IPS-18a (cell line): ENCODE measurements around the gene ADK.
A peak's percentile ranks its signal among the peaks of the same experiment; 100 is the strongest.

ENCODE experiments used
- H3K27ac ChIP-seq: one replicate; pipeline ENCODE4 v1.5.1; 2013; ENCODE audit warnings: low read length
- H3K27me3 ChIP-seq: one replicate; pipeline ENCODE4 v1.6.1; 2013; ENCODE audit warnings: mild to moderate bottlenecking, low read length; ENCODE audit not compliant: control insufficient read depth, insufficient read depth
- H3K36me3 ChIP-seq: one replicate; pipeline ENCODE4 v1.6.1; 2013; ENCODE audit warnings: low read depth, low read length; ENCODE audit not compliant: control insufficient read depth
- H3K4me1 ChIP-seq: one replicate; pipeline ENCODE4 v1.6.1; 2013; ENCODE audit warnings: low read depth, low read length; ENCODE audit not compliant: control insufficient read depth
- H3K4me3 ChIP-seq: one replicate; pipeline ENCODE4 v1.5.1; 2013; ENCODE audit warnings: low read length
- H3K9ac ChIP-seq: one replicate; pipeline ENCODE4 v1.6.1; 2013; ENCODE audit warnings: mild to moderate bottlenecking, low read length, moderate library complexity
- H3K9me3 ChIP-seq: one replicate; pipeline ENCODE4 v1.6.1; 2013; ENCODE audit warnings: low read depth, low read length; ENCODE audit not compliant: control insufficient read depth

The ADK gene

DNA sequence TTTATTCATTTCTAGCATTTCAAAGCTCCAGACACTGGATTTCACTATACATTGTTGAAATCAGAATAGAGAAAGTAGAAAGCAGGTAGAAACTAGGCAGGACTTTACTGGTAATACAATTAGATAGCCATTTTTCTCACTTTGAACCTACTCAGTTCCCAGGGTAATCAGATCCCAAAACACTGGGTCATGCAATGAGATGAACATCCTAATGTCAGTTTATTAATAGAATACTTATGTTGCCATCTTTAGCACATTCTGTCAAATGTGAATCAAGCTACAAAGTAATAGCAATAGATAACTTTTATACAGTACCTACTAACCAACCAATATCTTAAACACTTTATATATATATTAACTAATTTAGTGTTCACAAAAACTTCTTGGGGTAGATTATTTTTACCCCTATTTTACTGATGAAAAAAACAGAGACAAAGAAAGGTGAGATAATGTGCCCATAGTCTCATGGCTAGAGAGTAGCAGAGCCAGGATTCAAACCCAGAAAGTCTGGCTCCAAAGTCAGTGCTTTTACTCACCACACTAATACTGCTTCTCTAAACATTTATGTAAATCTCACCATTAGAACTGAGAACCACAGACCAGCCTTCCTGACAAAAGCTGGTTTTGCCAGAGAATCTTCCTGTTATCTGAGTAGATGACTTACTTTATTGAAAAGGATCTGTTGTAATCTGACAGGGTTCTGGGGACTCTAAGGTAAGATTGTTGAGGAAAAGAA is 521.6 kb downstream of the ADK start:
- Histone ChIP-seq H3K9me3 (no peaks in the 10 kb centered on the region), H3K4me3 (no peak overlapping the region), H3K9ac (no peak overlapping the region), H3K27me3 (no peaks in the 10 kb centered on the region), H3K36me3 (no peaks in the 10 kb centered on the region), H3K4me1 (peaks cover 5% of the 10 kb centered on the region), H3K27ac (no peak overlapping the region)

- Histone ChIP-seq H3K4me3 (no peak overlapping the region), H3K9me3 (no peaks in the 10 kb centered on the region), H3K9ac (no peak overlapping the region), H3K4me1 (peaks cover 5% of the 10 kb centered on the region), H3K27ac (peak overlapping the region; percentile 6), H3K36me3 (no peaks in the 10 kb centered on the region), H3K27me3 (no peaks in the 10 kb centered on the region)
Observed at GRCh38 chr10:74674927-74675326, 523.9 kb downstream of the ADK start.

GRCh38 chr10:74675484-74675883 is 524.5 kb downstream of the ADK start:
- Histone ChIP-seq H3K9ac (no peak overlapping the region), H3K9me3 (no peaks in the 10 kb centered on the region)

GRCh38 chr10:74677951-74678350 is 526.9 kb downstream of the ADK start:
- Histone ChIP-seq H3K4me3 (no peak overlapping the region), H3K4me1 (peaks cover 5% of the 10 kb centered on the region)

More at GRCh38 chr10:74675484-74675883, 524.5 kb downstream of the ADK start:
- Histone ChIP-seq H3K27me3 (no peaks in the 10 kb centered on the region), H3K27ac (peak overlapping the region; percentile 6), H3K36me3 (no peaks in the 10 kb centered on the region), H3K4me3 (no peak overlapping the region), H3K4me1 (peaks cover 5% of the 10 kb centered on the region)

GRCh38 chr10:74681917-74682627 is 531.1 kb downstream of the ADK start:
- H3K36me3 ChIP-seq, result no peaks in the 10 kb centered on the region
- no peaks in the 10 kb centered on the region for H3K4me1 ChIP-seq
- no peak overlapping the region for H3K9ac ChIP-seq
- H3K27me3 ChIP-seq, result no peaks in the 10 kb centered on the region
- H3K4me3 ChIP-seq, result no peak overlapping the region
- H3K9me3 ChIP-seq, result no peaks in the 10 kb centered on the region
- no peak overlapping the region for H3K27ac ChIP-seq

More at GRCh38 chr10:74677951-74678350, 526.9 kb downstream of the ADK start:
- H3K9ac ChIP-seq, result no peak overlapping the region
- H3K9me3 ChIP-seq, result no peaks in the 10 kb centered on the region
- H3K27me3 ChIP-seq, result no peaks in the 10 kb centered on the region
- no peak overlapping the region for H3K27ac ChIP-seq
- H3K36me3 ChIP-seq, result no peaks in the 10 kb centered on the region

- Histone ChIP-seq H3K36me3 (no peaks in the 10 kb centered on the region), H3K27me3 (no peaks in the 10 kb centered on the region), H3K27ac (no peak overlapping the region), H3K4me1 (no peaks in the 10 kb centered on the region), H3K9ac (no peak overlapping the region), H3K4me3 (no peak overlapping the region), H3K9me3 (no peaks in the 10 kb centered on the region)
Observed at GRCh38 chr10:74683067-74683466, 532.0 kb downstream of the ADK start.

- Histone ChIP-seq H3K36me3 (no peaks in the 10 kb centered on the region), H3K4me3 (no peak overlapping the region), H3K27ac (no peak overlapping the region), H3K9me3 (no peaks in the 10 kb centered on the region), H3K4me1 (no peaks in the 10 kb centered on the region), H3K27me3 (no peaks in the 10 kb centered on the region), H3K9ac (no peak overlapping the region)
Observed at GRCh38 chr10:74683621-74684364, 532.8 kb downstream of the ADK start.

DNA sequence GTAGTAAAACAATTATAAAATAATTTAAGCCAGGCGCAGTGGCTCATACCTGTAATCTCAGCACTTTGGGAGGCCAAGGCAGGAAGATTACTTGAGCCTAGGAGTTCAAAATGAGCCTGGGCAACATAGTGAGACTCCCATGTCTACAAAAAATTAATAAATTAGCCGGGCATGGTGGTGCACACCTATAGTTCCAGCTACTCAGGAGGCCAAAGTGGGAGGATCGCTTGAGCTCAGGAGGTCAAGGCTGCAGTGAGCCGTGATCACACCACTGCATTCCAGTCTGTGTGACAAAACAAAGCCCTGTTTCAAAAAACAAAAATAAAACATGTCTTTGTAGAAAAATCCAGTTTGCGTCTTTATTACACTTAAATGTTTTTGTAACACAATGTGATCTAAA is 533.4 kb downstream of the ADK start:
- no peak overlapping the region for H3K4me3 ChIP-seq
- no peak overlapping the region for H3K27ac ChIP-seq
- H3K36me3 ChIP-seq, result no peaks in the 10 kb centered on the region
- no peaks in the 10 kb centered on the region for H3K27me3 ChIP-seq
- H3K4me1 ChIP-seq, result no peaks in the 10 kb centered on the region
- H3K9ac ChIP-seq, result no peak overlapping the region
- H3K9me3 ChIP-seq, result no peaks in the 10 kb centered on the region

DNA sequence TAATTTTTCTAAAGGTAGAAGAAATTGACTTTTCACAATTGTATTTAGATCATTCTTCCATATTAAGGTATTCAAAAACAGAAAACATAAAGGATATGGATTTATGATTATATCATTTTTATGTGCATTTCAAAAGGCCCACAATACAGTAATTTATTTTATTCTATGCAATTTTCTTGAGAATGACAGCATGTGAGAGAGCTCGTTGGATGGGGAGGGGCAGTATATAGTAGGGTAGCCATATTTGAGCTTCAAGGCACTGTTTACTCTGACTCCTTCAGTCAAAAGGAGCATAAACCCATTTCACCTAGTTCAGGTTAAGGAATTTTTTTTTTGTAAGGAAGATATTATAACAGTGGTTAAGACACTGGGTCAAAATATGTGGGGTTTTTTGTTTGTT is 534.5 kb downstream of the ADK start:
- Histone ChIP-seq H3K9me3 (no peaks in the 10 kb centered on the region), H3K36me3 (no peaks in the 10 kb centered on the region), H3K4me1 (no peaks in the 10 kb centered on the region), H3K4me3 (no peak overlapping the region), H3K27ac (no peak overlapping the region), H3K27me3 (no peaks in the 10 kb centered on the region), H3K9ac (no peak overlapping the region)

GRCh38 chr10:74690393-74690792 is 539.4 kb downstream of the ADK start:
- Histone ChIP-seq H3K27me3 (no peaks in the 10 kb centered on the region), H3K27ac (no peak overlapping the region), H3K9ac (no peak overlapping the region), H3K4me1 (no peaks in the 10 kb centered on the region), H3K4me3 (no peak overlapping the region), H3K36me3 (no peaks in the 10 kb centered on the region), H3K9me3 (no peaks in the 10 kb centered on the region)

- no peaks in the 10 kb centered on the region for H3K36me3 ChIP-seq
- H3K27ac ChIP-seq, result no peak overlapping the region
- H3K4me3 ChIP-seq, result no peak overlapping the region
- no peaks in the 10 kb centered on the region for H3K9me3 ChIP-seq
- H3K27me3 ChIP-seq, result no peaks in the 10 kb centered on the region
- no peak overlapping the region for H3K9ac ChIP-seq
- no peaks in the 10 kb centered on the region for H3K4me1 ChIP-seq
Observed at GRCh38 chr10:74691164-74691563, 540.1 kb downstream of the ADK start.
